SU-DHL-6 (cell line): ENCODE measurements around the gene SKOR2.

ENCODE experiments used
- H2AFZ ChIP-seq: fragments of 200-600 bp; sonication (generic); 2 replicates; pipeline ENCODE4 v1.6.1; 2014; ENCODE audit warnings: low read depth, mild to moderate bottlenecking, moderate library complexity, mixed read lengths, antibody characterized with exemption, low read length; ENCODE audit not compliant: severe bottlenecking
- H3F3A ChIP-seq: fragments of 200-600 bp; shearing (Covaris generic); 2 replicates; pipeline ENCODE4 v1.6.0; 2016; ENCODE audit warnings: antibody characterized with exemption, mild to moderate bottlenecking; ENCODE audit not compliant: insufficient read depth
- H3K27ac ChIP-seq: fragments of 200-600 bp; sonication (generic); 2 replicates; pipeline ENCODE4 v1.5.1; 2016; ENCODE audit warnings: low read depth, mild to moderate bottlenecking, low read length, moderate library complexity, mixed read lengths
- H3K27me3 ChIP-seq: fragments of 200-600 bp; sonication (generic), shearing (Covaris generic); 2 replicates; pipeline ENCODE4 v1.6.0; 2014; ENCODE audit warnings: mild to moderate bottlenecking, low read length
- H3K36me3 ChIP-seq: fragments of 200-600 bp; sonication (generic); 2 replicates; pipeline ENCODE4 v1.6.1; 2014; ENCODE audit warnings: mild to moderate bottlenecking, low read length, mixed read lengths
- H3K4me2 ChIP-seq: fragments of 300-600, 200-600 bp; shearing (Covaris generic), sonication (generic); 2 replicates; pipeline ENCODE4 v1.6.0; 2014; ENCODE audit warnings: low read length, low read depth, mild to moderate bottlenecking; ENCODE audit not compliant: poor library complexity, severe bottlenecking
- H3K4me3 ChIP-seq: fragments of 200-600 bp; sonication (generic); 2 replicates; pipeline ENCODE4 v1.5.1; 2014; ENCODE audit warnings: antibody characterized with exemption, low read length, mild to moderate bottlenecking, mixed read lengths; ENCODE audit not compliant: insufficient read depth, poor library complexity, severe bottlenecking
- H3K79me2 ChIP-seq: fragments of 200-600 bp; sonication (generic); 2 replicates; pipeline ENCODE4 v1.6.1; 2014; ENCODE audit warnings: mild to moderate bottlenecking, low read length, moderate library complexity; ENCODE audit not compliant: insufficient read depth
- H3K9ac ChIP-seq: fragments of 200-600 bp; sonication (generic); 2 replicates; pipeline ENCODE4 v1.7.0; 2014; ENCODE audit warnings: mild to moderate bottlenecking, low read length
- H3K9me2 ChIP-seq: fragments of 200-600 bp; sonication (generic); replicated peaks from 2 replicates; pipeline ENCODE4 v1.6.1; 2014; ENCODE audit warnings: low read length; ENCODE audit not compliant: insufficient read depth
- H3K9me3 ChIP-seq: fragments of 200-600 bp; sonication (generic); 2 replicates; pipeline ENCODE4 v1.6.1; 2014; ENCODE audit warnings: low read length, mixed read lengths; ENCODE audit not compliant: insufficient read depth
- H4K20me1 ChIP-seq: fragments of 200-600 bp; sonication (generic); 2 replicates; pipeline ENCODE4 v1.6.1; 2014; ENCODE audit warnings: low read depth, mild to moderate bottlenecking, antibody characterized with exemption, low read length, moderate library complexity, mixed read lengths
- EZH2phosphoT487 ChIP-seq: fragments of 200-600 bp; sonication (generic), shearing (Covaris generic); conservative IDR thresholded peaks from 2 replicates; pipeline ENCODE4 v1.6.1; 2018; ENCODE audit warnings: mild to moderate bottlenecking, antibody characterized with exemption, low read length, moderate library complexity, mixed read lengths
- TF ChIP-seq, protein P1 (sequence below): fragments of 200-600 bp; sonication (generic); IDR thresholded peaks from one replicate; pipeline ENCODE4 v1.5.1; 2017; ENCODE audit warnings: antibody characterized with exemption, mild to moderate bottlenecking, low read length, moderate library complexity; ENCODE audit not compliant: insufficient read depth, poor library complexity, severe bottlenecking

SKOR2 gene

DNA sequence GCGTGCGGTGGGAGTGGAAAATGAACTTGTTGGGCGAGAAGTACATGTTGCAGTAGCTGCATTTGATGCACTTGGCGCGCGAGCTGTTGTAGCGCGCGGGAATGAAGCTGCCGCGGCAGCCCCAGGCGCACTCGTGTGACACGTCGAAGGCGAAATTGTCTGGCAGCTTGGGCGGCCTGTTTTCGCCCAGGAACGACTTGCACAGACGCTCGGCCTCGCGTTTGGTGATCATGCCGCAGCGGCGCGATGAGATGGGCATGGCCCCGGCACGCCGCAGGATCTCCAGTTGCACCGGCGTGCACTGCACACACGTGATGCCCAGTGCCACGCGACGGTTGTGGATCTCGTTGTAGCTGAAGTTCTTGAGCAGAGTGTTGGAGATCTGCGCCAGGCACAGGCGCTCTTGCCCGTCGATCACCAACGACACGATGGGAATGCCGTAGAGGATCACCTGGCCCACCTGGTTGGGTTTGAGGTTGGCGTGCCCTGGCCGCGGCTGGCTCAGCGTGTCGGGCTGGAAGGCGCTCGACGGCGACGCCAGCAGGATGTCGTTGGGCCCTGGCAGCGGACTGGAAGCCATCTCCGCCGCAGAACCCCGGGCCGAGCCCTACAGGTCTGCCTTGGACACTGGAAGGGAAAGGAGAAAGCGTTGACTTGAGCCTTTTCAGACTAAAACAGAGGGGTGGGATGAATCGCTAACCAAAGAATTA, 2.7 kb downstream of the SKOR2 start:
- H3K9me3 ChIP-seq: no peaks in the 10 kb centered on the region
- H2AFZ ChIP-seq: no peak overlapping the region
- no peak overlapping the region for H3K4me3 ChIP-seq
- H3K36me3 ChIP-seq: no peaks in the 10 kb centered on the region
- H3K4me2 ChIP-seq: no peak overlapping the region
- H3K27me3 ChIP-seq: no peaks in the 10 kb centered on the region
- H4K20me1 ChIP-seq: no peaks in the 10 kb centered on the region
- no peak for TF ChIP-seq EZH2phosphoT487
- TF ChIP-seq, protein P1, sequence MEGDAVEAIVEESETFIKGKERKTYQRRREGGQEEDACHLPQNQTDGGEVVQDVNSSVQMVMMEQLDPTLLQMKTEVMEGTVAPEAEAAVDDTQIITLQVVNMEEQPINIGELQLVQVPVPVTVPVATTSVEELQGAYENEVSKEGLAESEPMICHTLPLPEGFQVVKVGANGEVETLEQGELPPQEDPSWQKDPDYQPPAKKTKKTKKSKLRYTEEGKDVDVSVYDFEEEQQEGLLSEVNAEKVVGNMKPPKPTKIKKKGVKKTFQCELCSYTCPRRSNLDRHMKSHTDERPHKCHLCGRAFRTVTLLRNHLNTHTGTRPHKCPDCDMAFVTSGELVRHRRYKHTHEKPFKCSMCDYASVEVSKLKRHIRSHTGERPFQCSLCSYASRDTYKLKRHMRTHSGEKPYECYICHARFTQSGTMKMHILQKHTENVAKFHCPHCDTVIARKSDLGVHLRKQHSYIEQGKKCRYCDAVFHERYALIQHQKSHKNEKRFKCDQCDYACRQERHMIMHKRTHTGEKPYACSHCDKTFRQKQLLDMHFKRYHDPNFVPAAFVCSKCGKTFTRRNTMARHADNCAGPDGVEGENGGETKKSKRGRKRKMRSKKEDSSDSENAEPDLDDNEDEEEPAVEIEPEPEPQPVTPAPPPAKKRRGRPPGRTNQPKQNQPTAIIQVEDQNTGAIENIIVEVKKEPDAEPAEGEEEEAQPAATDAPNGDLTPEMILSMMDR: no peak
- H3F3A ChIP-seq: no peaks in the 10 kb centered on the region
- H3K9me2 ChIP-seq: no peaks in the 10 kb centered on the region
- no peak overlapping the region for H3K9ac ChIP-seq
- no peaks in the 10 kb centered on the region for H3K79me2 ChIP-seq
- H3K27ac ChIP-seq: no peak overlapping the region

- Histone ChIP-seq H2AFZ (no peak overlapping the region), H3F3A (no peaks in the 10 kb centered on the region), H3K9me3 (no peaks in the 10 kb centered on the region), H3K36me3 (no peaks in the 10 kb centered on the region), H4K20me1 (no peaks in the 10 kb centered on the region), H3K4me3 (no peak overlapping the region), H3K4me2 (no peak overlapping the region), H3K79me2 (no peaks in the 10 kb centered on the region), H3K27ac (no peak overlapping the region), H3K9me2 (no peaks in the 10 kb centered on the region), H3K9ac (no peak overlapping the region), H3K27me3 (no peaks in the 10 kb centered on the region)
- TF ChIP-seq, protein P1: no peak
- TF ChIP-seq EZH2phosphoT487: no peak
Observed at GRCh38 chr18:47248115-47248603, 3.3 kb downstream of the SKOR2 start.

DNA sequence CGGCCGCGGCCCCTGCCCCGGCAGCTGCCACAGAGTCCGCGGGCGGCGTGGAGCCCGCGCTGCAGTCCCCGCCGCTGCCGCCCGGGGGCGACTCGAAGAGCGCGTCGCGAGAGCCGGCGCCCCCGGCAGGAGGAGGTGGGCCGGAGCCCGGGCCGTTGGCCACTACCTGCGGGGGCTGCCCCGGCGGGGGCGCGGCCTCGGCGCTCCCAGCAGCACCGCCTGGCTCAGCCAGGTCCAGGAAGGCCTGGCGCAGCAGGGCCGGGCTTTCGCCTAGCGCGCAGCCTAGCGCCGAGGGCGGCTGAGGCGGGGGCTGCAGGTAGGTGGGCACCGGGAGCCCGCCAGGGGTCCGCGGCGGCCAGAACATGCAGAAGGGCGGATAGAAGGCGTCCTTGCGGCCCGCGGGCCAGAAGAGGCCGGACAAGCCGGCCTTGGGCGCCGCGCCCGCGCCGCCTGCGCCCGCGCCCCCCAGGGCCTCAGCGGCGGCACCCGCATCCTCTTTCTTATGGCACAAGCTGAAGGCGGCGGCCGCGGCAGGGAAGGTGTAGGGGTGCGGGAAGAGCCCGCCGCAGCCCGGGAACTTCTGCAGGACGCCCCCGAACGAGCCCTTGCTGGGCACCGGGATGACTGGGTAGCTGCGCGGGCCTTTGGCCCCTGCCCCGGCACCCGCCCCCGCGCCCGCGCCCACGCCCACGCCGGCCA, 3.9 kb downstream of the SKOR2 start:
- Histone ChIP-seq H3K27me3 (no peaks in the 10 kb centered on the region), H2AFZ (no peak overlapping the region)

More for the DNA sequence above, 3.9 kb downstream of the SKOR2 start:
- no peaks in the 10 kb centered on the region for H3F3A ChIP-seq
- H3K79me2 ChIP-seq: no peaks in the 10 kb centered on the region
- H3K4me3 ChIP-seq: no peak overlapping the region
- no peak for TF ChIP-seq EZH2phosphoT487
- TF ChIP-seq, protein P1: no peak
- no peak overlapping the region for H3K27ac ChIP-seq
- no peaks in the 10 kb centered on the region for H3K9me2 ChIP-seq
- no peak overlapping the region for H3K4me2 ChIP-seq
- H3K36me3 ChIP-seq: no peaks in the 10 kb centered on the region
- H3K9ac ChIP-seq: no peak overlapping the region
- no peaks in the 10 kb centered on the region for H3K9me3 ChIP-seq
- no peaks in the 10 kb centered on the region for H4K20me1 ChIP-seq
